Left kidney (tissue), 8 donors: ENCODE data around the gene HMHB1. TPM values are rescaled to one million over a fixed set of nuclear protein-coding genes. Genes with fewer than 3 reads are reported as not detected.

Experiments used
- DNase-seq: peaks from one replicate; pipeline ENCODE4 v3.0.0-alpha.2; 2013
- long read RNA-seq, 8 donors: transcript quantifications; one replicate each; lab custom pipeline, GENCODE V29; 2026
- polyA plus RNA-seq: library from polyadenylated mRNA; unstranded; fragments of 120-200 nt; gene quantifications from one replicate; pipeline ENCODE4 v1.2.1, GENCODE V29; 2013; ENCODE audit not compliant: insufficient read length

The HMHB1 gene
- polyA plus RNA-seq = not detected
- long read RNA-seq, donor 1 = 0 reads
- long read RNA-seq, donor 2 = 0 reads
- long read RNA-seq, donor 3 = 0 reads
- long read RNA-seq, donor 4 = 0 reads
- long read RNA-seq, donor 5 = 0 reads
- long read RNA-seq, donor 6 = 0 reads
- long read RNA-seq, donor 7 = 0 reads
- long read RNA-seq, donor 8 = 0 reads

DNA sequence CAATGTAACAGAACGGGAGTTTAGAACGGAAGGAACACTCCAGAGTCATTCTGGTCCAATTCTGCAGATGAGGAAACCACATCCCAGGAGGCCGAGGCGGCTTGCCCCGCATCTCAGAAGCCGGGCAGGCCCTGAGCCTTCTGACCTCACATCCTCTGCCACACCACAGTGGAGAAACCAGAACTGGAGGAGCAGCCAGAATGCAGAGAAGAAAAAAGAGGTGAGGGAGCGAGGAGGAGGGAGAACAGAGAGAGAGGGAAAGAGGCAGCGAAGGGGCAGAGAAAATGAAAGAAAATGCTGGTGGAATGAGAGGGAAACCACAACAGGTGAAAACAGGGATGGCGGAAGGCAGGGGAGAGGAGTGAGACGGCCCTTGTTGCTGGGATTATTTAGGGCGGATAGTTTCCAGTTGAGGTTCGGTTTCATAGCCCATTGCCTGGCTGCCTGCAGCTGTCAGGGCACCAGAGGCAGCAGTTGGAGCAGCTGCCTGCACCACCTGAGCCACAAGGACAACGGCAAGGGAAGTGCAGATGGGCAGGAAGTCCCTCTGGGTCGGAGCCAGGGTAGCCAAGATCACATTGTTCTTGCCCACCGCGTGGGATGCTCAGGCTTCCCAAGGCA lies at the start of gene HMHB1:
Gene HMHB1 (plus strand): TSS at position 77 of the 621 bp plus-strand sequence.
- DNase-seq = no peak

DNA sequence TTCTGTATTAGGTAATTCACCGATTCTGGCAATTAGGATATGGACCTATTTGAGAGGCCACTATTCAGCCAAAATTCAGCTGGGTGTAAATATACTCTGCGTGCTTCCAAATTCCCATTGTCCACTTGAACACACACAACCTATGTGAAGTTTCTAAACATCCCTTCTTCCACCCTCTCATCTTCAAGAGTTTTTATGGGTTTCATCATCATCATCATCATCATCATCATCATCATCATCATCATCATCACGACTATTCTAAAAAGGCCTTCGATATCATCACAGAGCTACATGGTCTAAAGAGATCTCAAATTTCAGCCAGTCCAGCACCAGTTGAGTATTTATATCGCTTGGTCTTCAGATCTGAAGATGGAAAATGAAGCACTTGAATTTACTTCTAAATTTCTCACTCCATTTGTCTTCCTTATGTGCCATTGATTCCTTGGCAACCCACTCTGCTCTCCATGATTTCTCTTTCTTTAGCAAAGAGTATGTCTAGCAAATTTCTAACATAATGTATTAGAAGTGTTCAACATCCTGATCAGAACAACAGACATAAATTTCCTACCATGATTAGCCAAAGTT lies 49.2 kb upstream of the HMHB1 start:
- DNase-seq = no peak

- no peak for DNase-seq
These were observed 44.8 kb upstream of the HMHB1 start for GRCh38 chr5:143767162-143767561.

DNA sequence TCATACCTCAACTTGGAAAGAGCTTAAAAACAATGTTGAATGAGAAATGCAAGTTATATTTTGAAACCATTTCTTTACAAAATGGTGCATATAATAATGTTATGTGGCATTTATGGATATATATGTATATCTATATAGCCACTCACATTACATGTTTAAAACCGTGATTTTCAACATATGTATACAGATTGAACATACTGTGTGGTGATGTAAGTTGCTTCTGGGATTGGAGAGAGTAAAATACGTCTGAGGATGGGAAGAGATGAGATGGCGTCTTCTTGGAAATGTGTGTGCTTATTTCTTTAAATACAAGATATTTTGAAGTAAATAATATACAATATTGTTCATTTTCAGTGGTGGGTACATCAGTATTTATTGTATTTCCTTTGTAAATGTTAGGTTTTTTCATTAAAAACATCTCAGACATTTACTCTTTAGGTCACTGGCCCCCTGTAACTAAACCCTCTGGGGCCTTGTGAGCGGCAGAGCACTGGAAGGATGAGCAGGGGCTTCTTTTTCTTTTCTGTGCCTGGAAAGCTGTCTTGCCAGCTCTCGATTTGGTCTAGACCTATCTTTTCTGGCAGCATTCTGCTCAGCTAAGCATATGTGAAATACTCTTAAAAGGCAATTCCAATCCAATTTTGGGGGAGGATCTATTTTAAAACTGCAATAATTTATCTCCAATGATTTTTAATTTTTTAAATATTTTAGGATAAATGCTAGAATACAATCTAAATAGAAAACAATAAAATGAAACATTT lies 42.8 kb upstream of the HMHB1 start:
- no peak for DNase-seq

DNA sequence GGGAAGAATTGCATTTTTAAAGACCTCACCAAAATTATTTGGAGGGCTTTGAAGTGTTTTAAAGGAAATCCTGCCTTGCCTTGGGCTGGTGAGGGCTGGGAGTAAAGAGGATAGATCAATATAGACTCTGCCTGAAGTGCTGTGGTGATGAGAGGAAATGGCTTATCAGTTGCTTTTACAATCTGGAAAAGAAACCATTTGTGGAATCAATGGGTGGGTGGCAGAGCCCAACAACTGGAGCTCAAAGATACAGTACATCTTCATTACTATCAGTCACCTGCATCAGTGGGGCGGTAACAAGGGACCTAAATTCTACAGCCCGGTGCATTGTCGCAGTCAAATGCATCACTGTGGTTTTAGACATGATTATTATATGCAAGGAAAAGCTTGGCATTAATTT lies 41.5 kb upstream of the HMHB1 start:
- no peak for DNase-seq

- no peak for DNase-seq
These were observed 40.8 kb upstream of the HMHB1 start for GRCh38 chr5:143771189-143771588.

DNA sequence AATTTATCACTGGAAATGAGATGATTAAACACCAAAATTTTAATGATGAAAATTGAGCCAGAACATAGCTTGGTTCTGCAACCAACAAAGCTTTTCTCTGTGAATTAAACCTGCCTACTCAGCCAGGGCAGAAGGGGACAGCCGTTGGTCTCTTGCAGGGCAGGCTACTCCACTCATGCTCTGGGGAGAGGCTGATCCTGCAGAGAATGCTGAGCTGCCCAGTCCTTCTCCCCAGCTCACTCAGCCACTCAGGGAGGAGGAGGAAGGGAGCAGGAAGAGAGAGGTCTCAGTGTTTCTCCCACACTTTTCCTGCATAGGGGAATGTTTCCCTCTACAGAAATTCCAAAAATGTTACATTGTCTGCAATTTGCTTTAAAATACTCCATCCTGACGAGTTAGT lies 40.4 kb upstream of the HMHB1 start:
- DNase-seq = no peak

DNA sequence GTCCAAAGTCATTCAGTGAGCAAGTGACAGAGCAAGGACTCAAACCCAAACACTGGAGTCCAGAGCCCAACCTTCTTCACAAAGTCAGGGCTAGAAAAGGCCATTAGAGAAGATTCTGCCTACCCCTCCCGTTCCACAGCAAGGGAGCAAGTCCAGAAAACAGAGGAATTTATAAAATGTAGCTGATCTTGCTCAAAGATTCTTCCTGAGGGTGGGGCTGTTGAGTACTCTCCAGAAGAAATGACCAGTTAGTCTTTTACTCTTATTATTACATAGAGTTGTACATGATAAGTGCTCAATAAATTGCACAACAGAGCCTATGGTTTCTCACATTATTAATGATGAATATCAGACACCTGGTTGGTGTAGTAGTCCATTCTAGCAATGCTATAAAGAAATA lies 39.3 kb upstream of the HMHB1 start:
- no peak for DNase-seq

DNA sequence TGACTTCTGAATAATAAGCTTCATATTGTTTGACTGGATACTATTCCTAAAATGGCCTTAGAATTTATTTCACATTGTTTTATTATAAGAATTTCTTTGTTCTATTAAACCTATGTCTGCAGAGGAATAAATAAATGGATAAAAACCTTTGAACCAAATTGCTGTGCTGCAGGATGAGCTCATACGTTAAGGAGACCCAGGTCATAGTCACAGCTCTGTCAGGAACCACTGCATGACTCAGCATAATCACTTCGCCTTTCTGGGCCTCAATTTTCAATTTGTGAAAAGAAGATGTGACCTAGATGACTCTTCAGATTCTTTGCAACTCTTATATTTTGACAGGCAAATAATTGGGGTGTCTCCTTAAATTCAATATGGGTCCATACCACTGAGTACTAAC lies 36.7 kb upstream of the HMHB1 start:
- no peak for DNase-seq

- DNase-seq = no peak
These were observed 35.0 kb upstream of the HMHB1 start for GRCh38 chr5:143776951-143777350.

- no peak for DNase-seq
These were observed 32.5 kb upstream of the HMHB1 start for GRCh38 chr5:143779506-143779905.

DNA sequence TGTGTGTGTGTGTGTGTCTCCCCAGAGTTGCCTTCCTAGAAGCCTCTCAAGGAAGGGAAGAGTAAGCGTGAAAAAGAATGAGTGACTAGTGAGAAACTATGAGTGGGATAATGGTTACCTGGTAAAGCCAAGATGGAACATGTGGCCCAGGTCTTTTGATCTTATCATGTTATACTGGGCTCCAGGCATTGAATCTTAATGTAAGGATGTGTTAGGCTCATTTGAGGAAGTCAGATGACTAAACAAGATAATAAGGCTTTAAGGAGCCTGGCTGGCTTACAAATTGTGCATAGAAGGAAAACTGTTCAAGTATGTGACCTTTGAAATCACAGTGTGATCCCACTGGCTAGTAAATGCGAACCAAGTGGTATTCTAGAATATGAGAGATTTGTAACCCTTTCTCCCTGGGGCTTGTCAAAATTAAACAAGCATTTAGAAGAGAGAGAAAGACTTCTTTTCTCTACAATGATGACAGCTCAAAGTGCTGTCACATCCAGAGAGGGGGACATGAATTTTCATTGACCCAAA lies 29.9 kb upstream of the HMHB1 start:
- DNase-seq = no peak

- no peak for DNase-seq
These were observed 29.2 kb upstream of the HMHB1 start for GRCh38 chr5:143782588-143783386.

DNA sequence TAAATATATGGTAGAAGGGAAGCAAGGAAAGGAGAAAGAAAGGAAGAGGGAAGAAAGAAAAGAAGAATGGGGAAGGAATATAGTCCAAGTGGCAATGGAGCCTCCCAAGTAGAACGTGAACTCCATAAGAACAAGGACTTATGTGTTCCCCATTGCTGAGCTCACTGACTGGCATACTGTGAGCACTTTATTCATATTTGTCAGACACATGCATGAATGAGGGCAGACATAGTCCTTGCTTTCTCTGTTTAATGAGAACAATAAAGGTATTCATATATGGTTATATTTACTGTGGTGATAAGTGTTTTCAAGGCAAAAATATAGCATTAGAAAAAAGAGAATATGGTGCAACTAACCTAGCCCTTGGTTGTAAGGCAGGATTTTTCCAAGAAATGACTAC lies 23.6 kb upstream of the HMHB1 start:
- no peak for DNase-seq

- DNase-seq = no peak
These were observed 21.4 kb upstream of the HMHB1 start for GRCh38 chr5:143790457-143791112.

- DNase-seq = no peak
These were observed 19.9 kb upstream of the HMHB1 start for GRCh38 chr5:143791848-143792731.

DNA sequence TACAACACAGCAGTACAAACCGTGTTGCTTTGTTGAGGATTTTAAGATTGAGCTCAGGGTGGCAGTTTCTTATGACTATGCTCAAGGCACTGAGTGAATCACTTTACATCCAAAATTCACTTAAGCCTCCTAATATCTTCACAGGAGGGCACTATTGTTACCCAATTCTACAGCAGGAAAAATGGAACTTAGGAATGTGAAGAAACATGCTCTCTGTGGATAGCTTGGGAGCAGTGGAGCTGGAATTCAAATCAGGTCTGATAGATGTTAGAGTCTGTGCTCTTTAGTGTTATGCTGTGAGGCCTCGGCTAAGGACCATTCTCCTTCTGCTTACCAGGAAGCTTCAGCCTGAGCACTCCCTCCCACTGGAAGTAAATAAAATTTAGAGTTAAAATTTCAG lies 18.7 kb upstream of the HMHB1 start:
- DNase-seq = no peak

DNA sequence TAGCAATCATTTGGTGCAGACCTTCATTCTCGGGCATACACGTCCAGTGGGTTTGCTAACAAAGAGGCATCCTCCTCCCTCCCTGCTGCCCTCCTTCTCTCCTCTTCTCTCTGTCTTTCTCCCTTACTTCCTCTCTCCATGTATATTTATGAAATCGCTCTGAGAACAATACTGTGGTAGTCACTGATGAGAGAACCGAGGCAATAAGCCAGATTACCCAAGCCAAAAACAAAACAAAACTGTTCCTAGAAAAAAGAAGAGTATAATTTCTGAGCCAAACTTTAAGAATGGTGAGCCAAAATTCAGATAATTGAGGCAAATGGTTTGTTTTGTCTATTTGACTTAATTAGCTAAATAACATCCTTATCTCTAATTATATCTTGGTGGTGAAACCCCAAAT lies 15.8 kb upstream of the HMHB1 start:
- DNase-seq = no peak

DNA sequence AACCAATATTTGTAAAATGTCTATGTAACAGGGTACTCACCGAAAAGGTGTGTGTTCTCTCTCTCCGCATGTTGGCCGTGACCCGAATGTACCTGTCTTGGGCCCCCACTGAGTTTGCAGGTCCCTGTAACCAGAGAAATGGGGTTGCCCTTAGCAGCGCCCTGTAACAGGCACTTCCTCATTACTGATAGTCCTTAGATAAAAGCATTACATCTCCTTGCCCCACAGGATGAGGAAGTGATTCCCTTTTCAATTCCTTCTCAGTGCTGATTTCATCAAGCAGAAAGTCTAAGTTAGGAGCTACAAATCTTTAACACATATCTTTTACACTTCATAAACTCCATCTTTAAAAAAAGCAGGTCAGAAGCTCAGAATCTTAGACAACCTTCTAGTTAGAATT lies 15.2 kb upstream of the HMHB1 start:
- DNase-seq = no peak

DNA sequence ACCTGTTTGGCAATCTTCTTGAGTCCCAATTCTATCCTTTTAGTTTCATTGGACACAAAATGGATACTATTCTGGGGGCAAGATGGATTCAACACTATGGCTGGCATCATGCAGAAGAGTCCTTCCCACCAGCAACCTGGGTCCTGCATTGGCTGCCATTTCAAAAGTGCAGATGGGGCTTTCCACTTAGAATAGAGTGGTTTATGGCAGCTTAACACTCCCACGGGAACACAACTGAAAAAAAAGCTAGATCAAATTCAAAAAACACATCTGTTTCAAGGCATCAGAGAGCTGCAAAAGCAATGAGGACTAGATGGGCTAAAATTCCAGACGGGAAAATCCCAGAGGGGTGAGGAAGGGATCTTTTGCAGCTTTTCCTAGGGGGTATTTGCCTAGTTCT lies 11.2 kb upstream of the HMHB1 start:
- no peak for DNase-seq
